NB4 (cell line): Measurements from ENCODE around the gene NCOA7.

Source experiments
- CTCF ChIP-seq: IDR thresholded peaks from one replicate; pipeline ENCODE4 v1.5.1; 2012; ENCODE audit warnings: low read depth, low read length
- MAX ChIP-seq: IDR thresholded peaks from 2 replicates; pipeline ENCODE4 v1.6.1; 2011; ENCODE audit warnings: low read depth, low read length
- POLR2A ChIP-seq: IDR thresholded peaks from 2 replicates; pipeline ENCODE4 v1.6.1; 2011; ENCODE audit warnings: mild to moderate bottlenecking; ENCODE audit not compliant: insufficient read length; ENCODE audit errors: extremely low read depth

DNA sequence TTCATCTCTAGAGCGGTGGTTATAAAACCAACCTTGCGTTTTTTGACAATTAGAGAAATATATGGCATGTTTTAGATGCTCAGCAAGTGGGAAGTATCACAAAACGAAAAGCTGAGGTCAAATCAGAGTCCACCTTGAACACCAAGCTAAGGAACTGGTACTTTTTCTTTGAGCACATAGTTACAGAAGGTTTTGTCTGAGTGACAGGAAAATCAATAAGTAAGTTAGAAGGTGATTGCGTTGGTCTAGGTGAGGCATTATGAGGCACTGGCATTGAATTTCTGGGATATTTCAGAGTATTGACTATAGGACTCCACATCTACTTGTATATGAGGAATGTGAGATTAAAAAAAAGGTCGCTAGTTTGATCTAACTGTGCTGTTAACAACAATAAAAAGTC lies 165.2 kb downstream of the NCOA7 start:
- TF ChIP-seq POLR2A (no peak), CTCF (no peak), MAX (no peak)
